Hematopoietic multipotent progenitor cell treated with erythropoietin and hydrocortisone succinate and interleukin-3 and kit ligand, for 8 days (in vitro differentiated cells): ENCODE results near the gene STK10.
"Not testable (repeated sequence)": the region's sequence is repeated elsewhere in the genome, so short reads cannot be mapped to it uniquely, and the experiment has no call there.

Experiments used
- DNase-seq: peaks from one replicate; pipeline ENCODE4 v3.0.0-alpha.2; 2015

The STK10 gene

GRCh38 chr5:172188033-172188892, at the start of gene STK10:
TSS of gene STK10 (minus strand) at chr5:172188224. CDS start at chr5:172188042, 182 bp downstream.
- DNase-seq, result peak; percentile 93

GRCh38 chr5:172235827-172236736, 48.1 kb upstream of the STK10 start:
- no peak for DNase-seq

- DNase-seq, result no peak
Measured at GRCh38 chr5:172235132-172235780, 47.2 kb upstream of the STK10 start.

- DNase-seq, result no peak
Measured at GRCh38 chr5:172234031-172234430, 46.0 kb upstream of the STK10 start.

- DNase-seq, result no peak
Measured at GRCh38 chr5:172229904-172230303, 41.9 kb upstream of the STK10 start.

GRCh38 chr5:172224996-172225395, 37.0 kb upstream of the STK10 start:
- DNase-seq, result no peak

GRCh38 chr5:172223901-172224873, 36.2 kb upstream of the STK10 start:
- DNase-seq, result no peak

- DNase-seq, result no peak
Measured at GRCh38 chr5:172219296-172219695, 31.3 kb upstream of the STK10 start.

GRCh38 chr5:172216345-172216744, 28.3 kb upstream of the STK10 start:
- DNase-seq, result no peak

- no peak for DNase-seq
Measured at GRCh38 chr5:172213126-172213525, 25.1 kb upstream of the STK10 start.

GRCh38 chr5:172211676-172212075, 23.7 kb upstream of the STK10 start:
- no peak for DNase-seq

GRCh38 chr5:172209714-172210113, 21.7 kb upstream of the STK10 start:
- no peak for DNase-seq

GRCh38 chr5:172207511-172207910, 19.5 kb upstream of the STK10 start:
- no peak for DNase-seq

GRCh38 chr5:172205984-172206383, 18.0 kb upstream of the STK10 start:
- not testable (repeated sequence) for DNase-seq

- no peak for DNase-seq
Measured at GRCh38 chr5:172200476-172200875, 12.5 kb upstream of the STK10 start.

GRCh38 chr5:172199446-172199845, 11.4 kb upstream of the STK10 start:
- DNase-seq, result no peak

- DNase-seq, result not testable (repeated sequence)
Measured at GRCh38 chr5:172197775-172198174, 9.8 kb upstream of the STK10 start.

- DNase-seq, result no peak
Measured at GRCh38 chr5:172194985-172195774, 7.2 kb upstream of the STK10 start.

- no peak for DNase-seq
Measured at GRCh38 chr5:172193872-172194271, 5.8 kb upstream of the STK10 start, which contains the start of gene EFCAB9. TSS of gene EFCAB9 (plus strand) at chr5:172194172. CDS start at chr5:172194173, 1 bp downstream.

GRCh38 chr5:172189693-172190296, 1.8 kb upstream of the STK10 start:
- DNase-seq, result no peak
